IMR-90 (cell line): ENCODE measurements around the gene NET1. TPM values are rescaled to one million over a fixed set of nuclear protein-coding genes. Genes with fewer than 3 reads are reported as not detected.

Source experiments
- ATAC-seq: fragments of 200-7000 bp; cut with Tn5 transposase; 2 replicates; pipeline ENCODE4 v1.9.1; 2020; ENCODE audit warnings: low read depth, mild to moderate bottlenecking, moderate library complexity
- BruUV-seq: library from RNA; stranded (reverse); fragments of 400-500 nt; replicated peaks from 2 replicates; lab custom pipeline; 2021; lab: Mats Ljungman, UMichigan
- CTCF ChIA-PET: fragments of 300-600 bp; formaldehyde crosslinking; extraction: SDS; loops from one replicate; lab custom pipeline; 2021; ENCODE audit warnings: antibody characterized with exemption; lab: Yijun Ruan, JAX
- POLR2A ChIA-PET: fragments of 300-600 bp; sonication (Branson Sonifier 250); formaldehyde crosslinking; loops from one replicate; lab custom pipeline; 2022; ENCODE audit warnings: antibody characterized with exemption; ENCODE audit not compliant: unreplicated experiment; lab: Charles Lee
- DNase-seq: peaks from one replicate; pipeline ENCODE4 v3.0.0; 2013
- H2AFZ ChIP-seq: replicated peaks from 2 replicates; pipeline ENCODE3; 2013; ENCODE audit warnings: low read length, mild to moderate bottlenecking; ENCODE audit not compliant: poor library complexity
- H2AK5ac ChIP-seq: 2 replicates; pipeline ENCODE4 v1.6.1; 2013; ENCODE audit warnings: low read depth, low read length, inconsistent platforms
- H2AK9ac ChIP-seq: replicated peaks from 2 replicates; pipeline ENCODE3; 2013; ENCODE audit warnings: mild to moderate bottlenecking, low read depth, low read length, moderate library complexity; ENCODE audit not compliant: poor library complexity
- H2BK120ac ChIP-seq: 2 replicates; pipeline ENCODE4 v1.6.1; 2013; ENCODE audit warnings: low read depth, low read length, inconsistent platforms
- H2BK15ac ChIP-seq: 3 replicates; pipeline ENCODE4 v1.6.1; 2013; ENCODE audit warnings: low read depth, low read length, inconsistent platforms
- H2BK20ac ChIP-seq: 2 replicates; pipeline ENCODE4 v1.6.1; 2013; ENCODE audit warnings: low read depth, mild to moderate bottlenecking, inconsistent platforms, low read length, moderate library complexity
- H2BK5ac ChIP-seq: 2 replicates; pipeline ENCODE4 v1.6.1; 2013; ENCODE audit warnings: mild to moderate bottlenecking, low read depth, low read length, inconsistent platforms; ENCODE audit not compliant: poor library complexity, severe bottlenecking
- H3K14ac ChIP-seq: replicated peaks from 2 replicates; pipeline ENCODE4 v1.6.1; 2013; ENCODE audit warnings: low read depth, low read length, inconsistent platforms
- H3K18ac ChIP-seq: 2 replicates; pipeline ENCODE4 v1.6.1; 2013; ENCODE audit warnings: low read depth, low read length, control low read depth
- H3K23ac ChIP-seq: 2 replicates; pipeline ENCODE4 v1.6.1; 2013; ENCODE audit warnings: low read depth, low read length, inconsistent platforms
- H3K27ac ChIP-seq: 2 replicates; pipeline ENCODE4 v1.5.1; 2013; ENCODE audit warnings: mild to moderate bottlenecking, control low read depth, low read length; ENCODE audit not compliant: insufficient read depth
- H3K27me3 ChIP-seq: 2 replicates; pipeline ENCODE4 v1.6.1; 2013; ENCODE audit warnings: low read length; ENCODE audit not compliant: control insufficient read depth, insufficient read depth
- H3K36me3 ChIP-seq: 2 replicates; pipeline ENCODE4 v1.6.1; 2013; ENCODE audit warnings: low read length, mixed read lengths; ENCODE audit not compliant: control insufficient read depth, insufficient read depth
- H3K4ac ChIP-seq: 2 replicates; pipeline ENCODE4 v1.6.1; 2013; ENCODE audit warnings: low read depth, low read length, inconsistent platforms
- H3K4me1 ChIP-seq: 2 replicates; pipeline ENCODE4 v1.6.1; 2013; ENCODE audit warnings: low read length, mixed read lengths; ENCODE audit not compliant: control insufficient read depth, insufficient read depth
- H3K4me2 ChIP-seq: 2 replicates; pipeline ENCODE4 v1.6.1; 2013; ENCODE audit warnings: low read depth, mild to moderate bottlenecking, control low read depth, low read length, moderate library complexity
- H3K4me3 ChIP-seq: 2 replicates; pipeline ENCODE4 v1.5.1; 2013; ENCODE audit warnings: low read depth, mild to moderate bottlenecking, control low read depth, low read length, moderate library complexity; ENCODE audit not compliant: insufficient read depth
- H3K56ac ChIP-seq: 2 replicates; pipeline ENCODE4 v1.6.1; 2013; ENCODE audit warnings: low read length, inconsistent platforms; ENCODE audit not compliant: insufficient read depth; ENCODE audit errors: extremely low read depth
- H3K79me1 ChIP-seq, 2 experiments: 2 replicates each; pipeline ENCODE4 v1.6.1; 2013; ENCODE audit warnings: low read length in 2 of 2, inconsistent platforms in 1 of 2, low read depth in 1 of 2
- H3K9ac ChIP-seq: 2 replicates; pipeline ENCODE4 v1.6.1; 2013; ENCODE audit warnings: low read depth, low read length, control low read depth
- H3K9me1 ChIP-seq: 2 replicates; pipeline ENCODE4 v1.6.1; 2013; ENCODE audit warnings: low read length, inconsistent platforms; ENCODE audit not compliant: insufficient read depth
- H3K9me3 ChIP-seq: 2 replicates; pipeline ENCODE4 v1.6.1; 2013; ENCODE audit warnings: low read length; ENCODE audit not compliant: control insufficient read depth, insufficient read depth
- H4K20me1 ChIP-seq: 2 replicates; pipeline ENCODE4 v1.6.1; 2013; ENCODE audit warnings: low read length, inconsistent platforms; ENCODE audit not compliant: insufficient read depth
- H4K5ac ChIP-seq: 2 replicates; pipeline ENCODE4 v1.6.1; 2013; ENCODE audit warnings: mild to moderate bottlenecking, low read depth, low read length, control low read depth
- H4K8ac ChIP-seq, 2 experiments: 2 replicates each; pipeline ENCODE4 v1.6.1; 2013; ENCODE audit warnings: low read depth in 2 of 2, low read length in 2 of 2, control low read depth in 1 of 2, inconsistent platforms in 1 of 2
- H4K91ac ChIP-seq: 2 replicates; pipeline ENCODE4 v1.6.1; 2013; ENCODE audit warnings: low read depth, low read length, inconsistent platforms; ENCODE audit not compliant: insufficient read depth
- BHLHE40 ChIP-seq: fragments of 150-350 bp; IDR thresholded peaks from 2 replicates; pipeline ENCODE4 v1.6.1; 2016; ENCODE audit warnings: mild to moderate bottlenecking, low read depth, low read length
- CEBPB ChIP-seq: IDR thresholded peaks from 2 replicates; pipeline ENCODE4 v1.6.1; 2012; ENCODE audit warnings: low read depth, low read length, improper control_type of control experiment
- CHD1 ChIP-seq: IDR thresholded peaks from 2 replicates; pipeline ENCODE4 v1.6.1; 2012; ENCODE audit warnings: low read depth, low read length, improper control_type of control experiment
- ELK1 ChIP-seq: fragments of 150-350 bp; IDR thresholded peaks from 2 replicates; pipeline ENCODE4 v1.6.1; 2016; ENCODE audit warnings: low read depth, mild to moderate bottlenecking, low read length, moderate library complexity, borderline replicate concordance
- FOS ChIP-seq: fragments of 150-350 bp; IDR thresholded peaks from 2 replicates; pipeline ENCODE4 v1.6.1; 2016; ENCODE audit warnings: low read depth, low read length
- MAFK ChIP-seq: IDR thresholded peaks from 2 replicates; pipeline ENCODE4 v1.6.1; 2012; ENCODE audit warnings: low read depth, low read length, improper control_type of control experiment
- MAZ ChIP-seq: IDR thresholded peaks from 2 replicates; pipeline ENCODE4 v1.6.1; 2012; ENCODE audit warnings: low read depth, mild to moderate bottlenecking, low read length, improper control_type of control experiment, moderate library complexity, borderline replicate concordance
- MXI1 ChIP-seq: IDR thresholded peaks from 2 replicates; pipeline ENCODE4 v1.6.1; 2012; ENCODE audit warnings: low read depth, mild to moderate bottlenecking, low read length, moderate library complexity, borderline replicate concordance
- NFE2L2 ChIP-seq: fragments of 150-350 bp; IDR thresholded peaks from 2 replicates; pipeline ENCODE4 v1.6.1; 2016; ENCODE audit warnings: low read depth, mild to moderate bottlenecking, low read length
- POLR2A ChIP-seq: IDR thresholded peaks from 2 replicates; pipeline ENCODE4 v1.6.1; 2012; ENCODE audit warnings: mild to moderate bottlenecking, low read depth, low read length
- RAD21 ChIP-seq: IDR thresholded peaks from 2 replicates; pipeline ENCODE4 v1.6.1; 2012; ENCODE audit warnings: low read length, improper control_type of control experiment
- RCOR1 ChIP-seq: IDR thresholded peaks from 2 replicates; pipeline ENCODE4 v1.6.1; 2012; ENCODE audit warnings: mild to moderate bottlenecking, low read length, improper control_type of control experiment; ENCODE audit not compliant: insufficient replicate concordance
- RFX5 ChIP-seq: IDR thresholded peaks from 2 replicates; pipeline ENCODE4 v1.8.0; 2012; ENCODE audit warnings: low read depth, mild to moderate bottlenecking, low read length, moderate library complexity
- SMC3 ChIP-seq: fragments of 150-350 bp; IDR thresholded peaks from 2 replicates; pipeline ENCODE4 v1.6.1; 2016; ENCODE audit warnings: low read depth, mild to moderate bottlenecking, antibody characterized with exemption, low read length, moderate library complexity
- WGBS, 2 experiments: methylation state at CpG; one replicate each; pipeline versions ENCODE4 v1.1.5 to v1.1.7; 2013; ENCODE audit warnings: missing lambda C conversion rate in 2 of 2; ENCODE audit not compliant: insufficient read length in 1 of 2; ENCODE audit errors: extremely low coverage in 2 of 2; 5-methylcytosine and 5-hydroxymethylcytosine counted together
- dilution Hi-C: fragments of 300-500 bp; cut with HindIII; formaldehyde crosslinking; loops from one replicate; pipeline ENCODE4 v1.14.3; 2018; ENCODE audit warnings: low sequenced_read_pairs; ENCODE audit not compliant: unreplicated experiment
- in situ Hi-C: fragments of 300-500 bp; cut with MboI; formaldehyde crosslinking; loops from 3 replicates; pipeline ENCODE4 v1.14.3; 2019; ENCODE audit warnings: low sequenced_read_pairs, inconsistent platforms, mixed read lengths
- intact Hi-C: fragments of 100-400 bp; cut with micrococcal nuclease; formaldehyde crosslinking; loops from 2 replicates; pipeline ENCODE4 v1.10.0; 2022
- polyA plus RNA-seq, 3 experiments: library from polyadenylated mRNA; depleted of rRNA; stranded (reverse); fragments of >200 nt; gene quantifications; 2 replicates each; pipeline ENCODE4 v1.2.3, GENCODE V29; 2012; ENCODE audit warnings: low replicate concordance in 1 of 3
- total RNA-seq: library from RNA; depleted of rRNA; stranded (reverse); fragments of >200 nt; gene quantifications from 2 replicates; pipeline ENCODE4 v1.2.3, GENCODE V29; 2012
- TF ChIP-seq, protein P1 (sequence below): conservative IDR thresholded peaks from 2 replicates; pipeline ENCODE4 v1.5.1; 2012; ENCODE audit warnings: mild to moderate bottlenecking, low read depth, low read length, improper control_type of control experiment
- TF ChIP-seq, protein P2 (sequence below): fragments of 150-350 bp; IDR thresholded peaks from 2 replicates; pipeline ENCODE4 v1.6.1; 2017; ENCODE audit warnings: mild to moderate bottlenecking, antibody characterized with exemption, low read length, low read depth

NET1 gene
- total and polyA plus RNA-seq, 2 of the 4 experiments (the other 2 are of a cell fraction), result 20.0 to 54.7 TPM

- H3K79me1 ChIP-seq, result no peaks in the 10 kb centered on the region
- WGBS, 2 experiments, result 100% methylated on average over 2 of the region's 6 CpGs; no CpG with 5 or more reads in 1 of the 2 experiments
- DNase-seq (no peak), ATAC-seq (no peak)
- H2AK9ac ChIP-seq, result no peak overlapping the region
- no peak overlapping the region for H3K56ac ChIP-seq
- H2BK15ac ChIP-seq, result no peak overlapping the region
- no peak overlapping the region for H3K18ac ChIP-seq
- no peaks in the 10 kb centered on the region for H3K36me3 ChIP-seq
- intact Hi-C loops (loop anchor here (5.0 kb wide), 1 partner anchor 55 kb away; the partner anchor contains the start of gene CALML3), in situ Hi-C loops (loop anchor here (25.0 kb wide), 1 partner anchor 395 kb away; no protein-coding TSS in a partner anchor), dilution Hi-C loops (no loop called here)
- H2BK20ac ChIP-seq, result no peak overlapping the region
- no peak overlapping the region for H2BK120ac ChIP-seq
- H2BK5ac ChIP-seq, result no peak overlapping the region
- no peak overlapping the region for H4K5ac ChIP-seq
- POLR2A ChIA-PET, result no interaction called here
- no peak overlapping the region for H3K23ac ChIP-seq
- H3K4ac ChIP-seq, result no peak overlapping the region
- peaks cover 9% of the 10 kb centered on the region for H3K4me1 ChIP-seq
- TF ChIP-seq RCOR1 (no peak), MAZ (no peak), RFX5 (no peak), ELK1 (no peak), NFE2L2 (no peak), MAFK (no peak), POLR2A (no peak), RAD21 (no peak), MXI1 (no peak), BHLHE40 (no peak), CHD1 (no peak), SMC3 (no peak), CEBPB (no peak), FOS (no peak)
- TF ChIP-seq, protein P1, sequence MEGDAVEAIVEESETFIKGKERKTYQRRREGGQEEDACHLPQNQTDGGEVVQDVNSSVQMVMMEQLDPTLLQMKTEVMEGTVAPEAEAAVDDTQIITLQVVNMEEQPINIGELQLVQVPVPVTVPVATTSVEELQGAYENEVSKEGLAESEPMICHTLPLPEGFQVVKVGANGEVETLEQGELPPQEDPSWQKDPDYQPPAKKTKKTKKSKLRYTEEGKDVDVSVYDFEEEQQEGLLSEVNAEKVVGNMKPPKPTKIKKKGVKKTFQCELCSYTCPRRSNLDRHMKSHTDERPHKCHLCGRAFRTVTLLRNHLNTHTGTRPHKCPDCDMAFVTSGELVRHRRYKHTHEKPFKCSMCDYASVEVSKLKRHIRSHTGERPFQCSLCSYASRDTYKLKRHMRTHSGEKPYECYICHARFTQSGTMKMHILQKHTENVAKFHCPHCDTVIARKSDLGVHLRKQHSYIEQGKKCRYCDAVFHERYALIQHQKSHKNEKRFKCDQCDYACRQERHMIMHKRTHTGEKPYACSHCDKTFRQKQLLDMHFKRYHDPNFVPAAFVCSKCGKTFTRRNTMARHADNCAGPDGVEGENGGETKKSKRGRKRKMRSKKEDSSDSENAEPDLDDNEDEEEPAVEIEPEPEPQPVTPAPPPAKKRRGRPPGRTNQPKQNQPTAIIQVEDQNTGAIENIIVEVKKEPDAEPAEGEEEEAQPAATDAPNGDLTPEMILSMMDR, result no peak
- TF ChIP-seq, protein P2, sequence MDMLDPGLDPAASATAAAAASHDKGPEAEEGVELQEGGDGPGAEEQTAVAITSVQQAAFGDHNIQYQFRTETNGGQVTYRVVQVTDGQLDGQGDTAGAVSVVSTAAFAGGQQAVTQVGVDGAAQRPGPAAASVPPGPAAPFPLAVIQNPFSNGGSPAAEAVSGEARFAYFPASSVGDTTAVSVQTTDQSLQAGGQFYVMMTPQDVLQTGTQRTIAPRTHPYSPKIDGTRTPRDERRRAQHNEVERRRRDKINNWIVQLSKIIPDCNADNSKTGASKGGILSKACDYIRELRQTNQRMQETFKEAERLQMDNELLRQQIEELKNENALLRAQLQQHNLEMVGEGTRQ, result no peak
- no peak overlapping the region for H3K14ac ChIP-seq
- no peak overlapping the region for H2AK5ac ChIP-seq
- no peak overlapping the region for H3K4me3 ChIP-seq
- no peaks in the 10 kb centered on the region for H4K20me1 ChIP-seq
- no peaks in the 10 kb centered on the region for H3K27me3 ChIP-seq
- 0 out of 2 replicates have a peak, but pooled peaks cover under 1% of the 10 kb centered on the region for H3K9me1 ChIP-seq
- no peak overlapping the region for H4K91ac ChIP-seq
- CTCF ChIA-PET, result interaction anchor here (0.8 kb wide), 1 partner anchor 155 kb away, joined by 3 read pairs; no protein-coding TSS in a partner anchor
- no peak overlapping the region for H3K9ac ChIP-seq
- peaks cover 6% of the 10 kb centered on the region for H3K9me3 ChIP-seq
- no TSS peak for BruUV-seq
- peak overlapping the region; percentile 6 for H2AFZ ChIP-seq
- H3K4me2 ChIP-seq, result no peak overlapping the region
- H4K8ac ChIP-seq, result no peak overlapping the region
- H3K27ac ChIP-seq, result no peak overlapping the region
Observed at GRCh38 chr10:5467634-5468255, 55.4 kb downstream of the NET1 start.
